ENCODE data around the gene RRAD. TPM values are rescaled to one million over a fixed set of nuclear protein-coding genes. Genes with fewer than 3 reads are reported as not detected.

RRAD gene
- total and polyA plus RNA-seq, 2 donors (not counting 3 experiments of a cell fraction or from before 2014, with no cell fraction given): 0.22 to 0.48 TPM

- intact Hi-C loops (cut with micrococcal nuclease): loop anchor here (1.0 to 10.0 kb wide), 3 partner anchors 29 to 1959 kb away; no protein-coding TSS in a partner anchor
- peaks cover 8% of the 10 kb centered on the region for H3K4me1 ChIP-seq (ENCODE audit: control insufficient read depth, extremely low read depth, insufficient read depth, low read length)
- dilution Hi-C loops (cut with MboI; ENCODE audit: extremely low pct_ligation_motif_present, low sequenced_read_pairs): no loop called here
- DNase-seq (ENCODE audit: low read depth, low spot score) (no peak), FAIRE-seq (no peak)
- no peaks in the 10 kb centered on the region for H3K79me2 ChIP-seq (ENCODE audit: control insufficient read depth, insufficient read depth, low read length)
- no peak overlapping the region for H3K9ac ChIP-seq (replicated peaks; ENCODE audit: extremely low read depth, insufficient read depth, low read length)
- ChIA-PET POLR2A (no interaction called here), CTCF (interaction anchor here (0.8 to 5.2 kb wide), 31 partner anchors 8 to 286 kb away, joined by 3 to 72 read pairs (median 6); partner anchors contain the start of genes CDH16, CES3, CIAO2B and NAE1)
- H3K27ac ChIP-seq (ENCODE audit: insufficient read depth, low read depth, low read length): no peak overlapping the region
- no peak overlapping the region for H2AFZ ChIP-seq (ENCODE audit: low read depth, low read length)
- no peaks in the 10 kb centered on the region for H3K36me3 ChIP-seq (ENCODE audit: control insufficient read depth in 2 of 2, extremely low read depth in 1 of 2, insufficient read depth in 2 of 2, low read length in 2 of 2)
- no peaks in the 10 kb centered on the region for H3K27me3 ChIP-seq (ENCODE audit: control insufficient read depth in 2 of 2, insufficient read depth in 2 of 2, low read length in 2 of 2)
- H3K9me1 ChIP-seq (replicated peaks; ENCODE audit: control insufficient read depth, extremely low read depth, insufficient read depth, low read length): no peaks in the 10 kb centered on the region
- no peaks in the 10 kb centered on the region for H4K20me1 ChIP-seq (replicated peaks; ENCODE audit: control insufficient read depth, extremely low read depth, insufficient read depth, low read length)
- no peak overlapping the region for H3K4me3 ChIP-seq (replicated peaks in 1 of 3; ENCODE audit: insufficient read depth in 1 of 3, low read depth in 1 of 3, low read length in 3 of 3)
- no peak overlapping the region for H3K4me2 ChIP-seq (ENCODE audit: insufficient read depth, low read length)
- BruUV-seq (replicated peaks): no TSS peak
- no peaks in the 10 kb centered on the region for H3K9me3 ChIP-seq (replicated peaks; ENCODE audit: control insufficient read depth, insufficient read depth, low read length)
- TF ChIP-seq GATA2 (IDR thresholded peaks at IDR 0.05; ENCODE audit: insufficient read depth, insufficient read length, low read depth, low read length) (no peak), MAX (IDR thresholded peaks at IDR 0.05; ENCODE audit: insufficient read depth, insufficient read length) (no peak), POLR2A (IDR thresholded peaks at IDR 0.05; ENCODE audit: low read depth, low read length) (no peak), FOS (IDR thresholded peaks at IDR 0.05; ENCODE audit: borderline replicate concordance, insufficient read depth, low read length) (no peak), CTCF (IDR thresholded peaks at IDR 0.05; ENCODE audit: extremely low read depth in 1 of 2, insufficient read depth in 1 of 2, low read depth in 1 of 2, low read length in 2 of 2) (no peak), MYC (IDR thresholded peaks at IDR 0.05; ENCODE audit: low read depth, low read length) (no peak), POLR2AphosphoS5 (IDR thresholded peaks at IDR 0.05; ENCODE audit: insufficient read depth, low read depth, low read length) (no peak), JUN (IDR thresholded peaks at IDR 0.05; ENCODE audit: borderline replicate concordance, insufficient read depth, insufficient read length, low read depth) (no peak), EZH2 (IDR thresholded peaks at IDR 0.05; ENCODE audit: borderline replicate concordance, low read depth, low read length, severe bottlenecking) (no peak)
These were observed 29.7 kb downstream of the RRAD start for GRCh38 chr16:66895689-66895979.
